PC-3 (cell line): ENCODE data around the gene ZFX. TPM values are rescaled to one million over a fixed set of nuclear protein-coding genes. Genes with fewer than 3 reads are reported as not detected.

Experiments
- ATAC-seq: fragments of 200-7000 bp; cut with Tn5 transposase; 2 replicates; pipeline ENCODE4 v1.9.1; 2020; ENCODE audit warnings: mild to moderate bottlenecking, moderate library complexity
- BruUV-seq: library from RNA; stranded (reverse); fragments of 400-500 nt; replicated peaks from 2 replicates; lab custom pipeline; 2021; lab: Mats Ljungman, UMichigan
- CTCF ChIA-PET: fragments of 300-600 bp; sonication (Branson Sonifier 250); formaldehyde crosslinking; loops from one replicate; lab custom pipeline; 2022; ENCODE audit warnings: antibody characterized with exemption; lab: Charles Lee
- POLR2A ChIA-PET: fragments of 300-600 bp; sonication (Branson Sonifier 250); formaldehyde crosslinking; loops from one replicate; lab custom pipeline; 2022; ENCODE audit warnings: antibody characterized with exemption; ENCODE audit not compliant: unreplicated experiment; lab: Charles Lee
- DNase-seq: peaks from one replicate; pipeline ENCODE4 v3.0.0-alpha.2; 2015
- H2AFZ ChIP-seq: fragments of 300-600 bp; sonication (generic); 2 replicates; pipeline ENCODE4 v1.6.0; 2016; ENCODE audit warnings: antibody characterized with exemption, low read length
- H3F3A ChIP-seq: fragments of 300-600 bp; sonication (generic); one replicate; pipeline ENCODE4 v1.6.0; 2017; ENCODE audit warnings: antibody characterized with exemption, low read length, control low read depth, mild to moderate bottlenecking; ENCODE audit not compliant: unreplicated experiment
- H3K27ac ChIP-seq: fragments of 300-600 bp; sonication (generic); 2 replicates; pipeline ENCODE4 v1.5.1; 2016; ENCODE audit warnings: mild to moderate bottlenecking, low read length
- H3K27me3 ChIP-seq: fragments of 300-600 bp; sonication (generic); 2 replicates; pipeline ENCODE4 v1.6.1; 2016; ENCODE audit warnings: low read length, mixed read lengths
- H3K36me3 ChIP-seq: fragments of 300-600 bp; sonication (generic); 2 replicates; pipeline ENCODE4 v1.6.1; 2016; ENCODE audit warnings: low read depth, mixed run types, low read length, mixed read lengths
- H3K4me1 ChIP-seq: fragments of 300-600 bp; sonication (generic); 2 replicates; pipeline ENCODE4 v1.5.1; 2016; ENCODE audit warnings: low read length; ENCODE audit not compliant: insufficient read depth
- H3K4me2 ChIP-seq: fragments of 300-600 bp; sonication (generic); 2 replicates; pipeline ENCODE4 v1.6.0; 2016; ENCODE audit warnings: low read length
- H3K4me3 ChIP-seq: fragments of 300-600 bp; sonication (generic); 2 replicates; pipeline ENCODE4 v1.5.1; 2016; ENCODE audit warnings: mild to moderate bottlenecking, low read length, mixed read lengths
- H3K79me2 ChIP-seq: fragments of 300-600 bp; sonication (generic); 2 replicates; pipeline ENCODE4 v1.6.1; 2017; ENCODE audit warnings: low read length, mixed read lengths
- H3K9ac ChIP-seq: fragments of 300-600 bp; sonication (generic); 2 replicates; pipeline ENCODE4 v1.6.0; 2016; ENCODE audit warnings: mild to moderate bottlenecking, low read length
- H3K9me2 ChIP-seq: fragments of 300-600 bp; sonication (generic); replicated peaks from 2 replicates; pipeline ENCODE4 v1.6.1; 2016; ENCODE audit warnings: mixed run types, low read length, mixed read lengths
- H3K9me3 ChIP-seq: fragments of 300-600 bp; sonication (generic); 2 replicates; pipeline ENCODE4 v1.6.1; 2016; ENCODE audit warnings: low read length, mixed read lengths
- H4K20me1 ChIP-seq: fragments of 300-600 bp; sonication (generic); 2 replicates; pipeline ENCODE4 v1.6.1; 2016; ENCODE audit warnings: low read length, mixed read lengths
- CTCF ChIP-seq: fragments of 300-600 bp; sonication (generic); conservative IDR thresholded peaks from 2 replicates; pipeline ENCODE4 v1.5.1; 2017; ENCODE audit warnings: antibody characterized with exemption, low read depth, mild to moderate bottlenecking, low read length
- EZH2 ChIP-seq: fragments of 300-600 bp; sonication (generic); IDR thresholded peaks from one replicate; pipeline ENCODE4 v1.6.1; 2017; ENCODE audit warnings: antibody characterized with exemption, mild to moderate bottlenecking, low read length; ENCODE audit not compliant: unreplicated experiment
- EZH2phosphoT487 ChIP-seq: fragments of 300-600 bp; sonication (generic); IDR thresholded peaks from 2 replicates; pipeline ENCODE4 v1.6.1; 2018; ENCODE audit warnings: mild to moderate bottlenecking, antibody characterized with exemption, low read length, borderline replicate concordance
- intact Hi-C: fragments of 100-400 bp; cut with micrococcal nuclease; formaldehyde crosslinking; loops from 2 replicates; pipeline ENCODE4 v1.9.0; 2023
- total RNA-seq: library from RNA; depleted of rRNA; stranded (reverse); fragments of >200 nt; gene quantifications from 2 replicates; pipeline ENCODE4 v1.2.3, GENCODE V29; 2014

Gene ZFX
- total RNA-seq, 1 experiment from 2014 or later = 21.0 TPM

DNA sequence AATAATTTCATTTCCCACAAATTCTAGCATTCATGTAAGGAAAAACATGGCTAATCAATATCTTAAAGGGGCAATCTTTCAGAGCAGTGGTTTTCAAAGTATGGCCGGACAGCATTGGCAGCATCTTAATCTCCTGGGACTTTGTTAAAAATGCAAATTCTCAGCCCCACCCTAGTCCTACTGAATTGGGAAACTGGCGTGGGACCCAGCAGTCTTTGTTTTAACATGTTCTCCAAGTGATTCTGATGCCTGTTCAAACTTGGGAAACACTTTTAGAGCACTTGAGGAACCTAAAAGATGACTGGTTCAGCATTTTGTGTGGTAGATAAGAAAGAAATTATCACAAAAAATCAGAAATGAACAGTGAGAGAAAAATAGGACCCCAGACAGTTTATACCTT, 65.7 kb downstream of the ZFX start:
- no peak for ATAC-seq
- no peak overlapping the region for H3K4me3 ChIP-seq
- intact Hi-C loops = loop anchor here (10.0 kb wide), 1 partner anchor 50 kb away; no protein-coding TSS in a partner anchor
- no peaks in the 10 kb centered on the region for H3K27me3 ChIP-seq
- no TSS peak for BruUV-seq
- no peaks in the 10 kb centered on the region for H3K9me3 ChIP-seq
- H2AFZ ChIP-seq = no peak overlapping the region
- no peak overlapping the region for H3K4me2 ChIP-seq
- no peak overlapping the region for H3K9ac ChIP-seq
- H4K20me1 ChIP-seq = no peaks in the 10 kb centered on the region
- H3K27ac ChIP-seq = no peak overlapping the region
- H3K36me3 ChIP-seq = peaks cover 28% of the 10 kb centered on the region
- CTCF ChIA-PET = no interaction called here
- POLR2A ChIA-PET = no interaction called here
- H3F3A ChIP-seq = no peaks in the 10 kb centered on the region
- H3K4me1 ChIP-seq = no peaks in the 10 kb centered on the region
- TF ChIP-seq EZH2phosphoT487 (no peak), EZH2 (no peak), CTCF (no peak)
- no peak for DNase-seq
- H3K9me2 ChIP-seq = no peaks in the 10 kb centered on the region
- no peaks in the 10 kb centered on the region for H3K79me2 ChIP-seq

DNA sequence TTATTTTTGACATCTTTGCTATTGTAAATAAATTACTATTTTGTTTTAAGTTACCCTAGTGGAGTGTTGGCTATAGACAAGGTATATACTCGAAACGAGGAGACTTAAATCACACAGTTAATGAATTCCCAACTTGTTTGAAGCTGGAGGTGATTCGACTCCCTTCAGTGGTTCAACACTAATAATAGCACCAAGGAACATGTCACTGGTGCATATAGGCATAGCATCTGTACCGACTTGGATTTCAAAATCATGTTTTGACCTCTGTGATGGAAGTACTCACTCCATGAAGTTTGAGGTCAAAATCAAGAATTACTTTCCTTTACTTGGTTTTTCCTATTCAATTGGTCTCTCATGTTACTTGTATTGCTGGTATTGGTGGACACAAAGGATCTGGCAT, 66.5 kb downstream of the ZFX start:
- BruUV-seq = no TSS peak

More for the DNA sequence above, 66.5 kb downstream of the ZFX start:
- no peaks in the 10 kb centered on the region for H3K79me2 ChIP-seq
- H3K4me1 ChIP-seq = no peaks in the 10 kb centered on the region
- H3K9ac ChIP-seq = no peak overlapping the region
- H3K27me3 ChIP-seq = no peaks in the 10 kb centered on the region
- ChIA-PET CTCF (no interaction called here), POLR2A (no interaction called here)
- H2AFZ ChIP-seq = no peak overlapping the region
- no peaks in the 10 kb centered on the region for H3F3A ChIP-seq
- H3K27ac ChIP-seq = no peak overlapping the region
- intact Hi-C loops = loop anchor here (10.0 kb wide), 1 partner anchor 51 kb away; no protein-coding TSS in a partner anchor
- no peaks in the 10 kb centered on the region for H3K9me2 ChIP-seq
- no peak overlapping the region for H3K4me3 ChIP-seq
- no peaks in the 10 kb centered on the region for H4K20me1 ChIP-seq
- ATAC-seq (no peak), DNase-seq (no peak)
- no peak overlapping the region for H3K4me2 ChIP-seq
- no peak for TF ChIP-seq EZH2
- TF ChIP-seq CTCF = no peak
- no peak for TF ChIP-seq EZH2phosphoT487
- H3K9me3 ChIP-seq = no peaks in the 10 kb centered on the region
- peaks cover 20% of the 10 kb centered on the region for H3K36me3 ChIP-seq
